CD4-positive, alpha-beta T cell treated with Interferon alpha-2 for 1 hour (primary cell): ENCODE measurements around the gene COL12A1.

Source experiments
- DNase-seq, 2 donors: peaks; one replicate each; pipeline ENCODE4 v3.0.0-alpha.2; 2020 to 2022

The COL12A1 gene

DNA sequence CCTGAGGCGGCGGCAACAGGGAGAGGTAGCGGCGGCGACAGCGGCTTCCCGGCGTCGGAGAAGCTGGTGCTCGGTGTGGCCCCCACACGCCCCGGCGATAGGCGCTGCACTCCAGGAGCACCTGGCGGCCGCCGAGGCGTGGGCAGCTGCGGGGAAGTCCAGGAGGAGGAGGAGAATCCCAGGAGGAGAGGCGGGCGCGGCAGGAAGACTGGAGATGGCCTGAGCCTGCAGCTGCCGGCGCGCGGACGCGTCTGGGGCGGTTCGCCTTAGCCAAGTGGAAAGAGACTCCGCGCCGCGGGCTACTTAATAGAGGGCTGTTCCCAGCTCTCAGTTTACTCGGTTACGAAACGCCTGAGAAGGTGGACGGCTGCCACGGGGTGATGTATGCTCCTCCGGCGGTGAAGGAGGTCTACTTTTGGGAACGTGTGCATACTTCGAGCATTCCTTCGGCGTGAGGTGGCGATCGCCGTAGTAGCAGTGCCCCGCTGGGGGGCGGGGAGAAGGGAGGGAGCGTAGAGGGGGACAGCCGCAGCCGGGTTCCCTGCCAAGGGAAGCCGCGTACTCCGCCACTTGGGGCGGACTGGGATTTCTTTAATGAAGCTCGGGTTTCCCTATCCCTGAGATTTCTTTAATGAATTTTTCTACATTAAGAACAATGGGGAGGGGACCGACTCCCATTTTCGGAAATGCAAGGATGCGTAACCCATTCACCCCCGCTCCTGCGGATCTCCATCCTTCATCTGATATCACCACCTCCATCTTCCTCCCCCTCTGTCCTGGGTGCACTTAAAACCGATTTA lies at the start of gene COL12A1:
Gene COL12A1 (minus strand): TSS at position 278 of the 800 bp plus-strand sequence. CDS start 3,261 bp downstream, outside the sequence.
- no peak for DNase-seq

DNA sequence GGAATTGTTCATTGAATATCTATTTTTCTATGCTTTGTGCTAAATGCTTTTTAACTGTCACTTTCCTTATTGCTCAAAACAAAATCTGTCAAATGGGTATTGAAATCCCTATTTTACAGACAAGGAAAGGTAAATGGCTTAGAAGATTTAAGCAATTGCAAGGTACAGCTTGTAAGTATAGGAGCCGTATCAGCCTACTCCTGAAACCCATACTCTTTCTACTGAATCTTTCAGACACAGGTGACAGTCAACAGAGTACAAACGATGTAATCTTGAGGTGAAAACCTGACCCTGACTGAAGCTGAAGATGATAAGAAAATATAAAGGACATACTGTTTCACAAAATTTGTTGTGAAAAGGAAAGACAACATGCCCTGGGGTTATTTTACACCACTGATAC lies 44.7 kb upstream of the COL12A1 start:
- DNase-seq: no peak

DNA sequence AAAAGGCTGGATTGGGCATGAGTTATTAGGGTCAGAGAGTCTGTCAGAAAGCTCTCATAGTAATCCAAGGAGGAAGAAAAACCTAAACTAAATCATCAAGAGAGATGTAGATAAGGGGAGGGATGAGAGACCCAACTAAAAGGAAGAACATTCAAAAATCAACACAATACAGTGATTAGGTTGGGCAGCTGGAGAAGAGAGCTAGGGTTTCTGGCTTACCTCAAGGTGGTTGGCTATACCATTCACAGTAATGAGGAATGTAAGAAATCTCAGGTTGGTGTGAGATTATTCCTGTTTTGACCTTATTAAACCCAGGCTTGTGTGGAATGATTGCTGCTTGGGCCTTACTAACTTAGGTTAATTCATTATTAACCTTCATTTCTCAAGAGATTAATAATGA lies 44.0 kb upstream of the COL12A1 start:
- no peak for DNase-seq

DNA sequence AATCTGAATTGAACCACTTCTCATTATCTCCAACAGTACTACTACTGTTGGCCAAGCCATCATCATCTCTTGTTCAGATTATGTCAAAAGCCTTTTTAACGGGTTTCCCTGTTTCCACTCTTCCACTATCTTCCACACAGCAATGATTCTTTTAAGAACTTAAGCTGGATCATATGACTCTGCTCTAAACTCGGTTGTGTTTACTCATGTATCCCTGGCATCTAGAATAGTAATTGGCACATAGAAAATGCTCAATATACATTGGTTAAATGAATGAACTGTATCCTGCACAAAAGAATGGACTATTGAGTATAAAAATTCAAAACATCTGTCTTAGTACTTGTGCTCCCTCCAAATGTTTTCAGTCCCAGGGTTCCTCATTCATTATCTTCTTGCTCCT lies 40.5 kb upstream of the COL12A1 start:
- no peak for DNase-seq

DNA sequence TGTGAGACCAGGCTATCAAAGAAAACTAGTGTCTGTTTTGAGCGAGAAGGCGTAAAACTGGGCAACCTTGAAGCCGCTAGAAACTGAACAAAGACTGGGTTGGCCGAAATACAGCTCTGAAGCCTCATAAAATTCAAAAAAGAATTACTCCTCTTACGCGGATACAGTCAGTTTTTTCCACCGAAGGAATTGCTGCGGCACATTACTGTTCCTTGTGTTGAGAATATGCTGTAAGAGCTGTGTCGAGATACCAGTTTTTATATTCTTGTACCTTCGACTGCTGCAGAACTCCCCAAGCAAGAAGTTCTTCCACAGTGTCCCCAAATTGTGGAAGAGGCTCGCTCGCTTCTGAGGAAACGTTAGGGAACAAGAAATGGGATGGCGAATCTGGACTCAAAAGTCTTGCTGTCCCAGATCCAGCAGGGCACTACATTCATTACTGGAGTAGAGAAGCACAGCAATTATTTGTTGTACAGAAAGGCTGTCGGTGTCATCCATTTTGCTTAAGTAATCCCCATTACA lies 38.3 kb upstream of the COL12A1 start:
- no peak for DNase-seq

DNA sequence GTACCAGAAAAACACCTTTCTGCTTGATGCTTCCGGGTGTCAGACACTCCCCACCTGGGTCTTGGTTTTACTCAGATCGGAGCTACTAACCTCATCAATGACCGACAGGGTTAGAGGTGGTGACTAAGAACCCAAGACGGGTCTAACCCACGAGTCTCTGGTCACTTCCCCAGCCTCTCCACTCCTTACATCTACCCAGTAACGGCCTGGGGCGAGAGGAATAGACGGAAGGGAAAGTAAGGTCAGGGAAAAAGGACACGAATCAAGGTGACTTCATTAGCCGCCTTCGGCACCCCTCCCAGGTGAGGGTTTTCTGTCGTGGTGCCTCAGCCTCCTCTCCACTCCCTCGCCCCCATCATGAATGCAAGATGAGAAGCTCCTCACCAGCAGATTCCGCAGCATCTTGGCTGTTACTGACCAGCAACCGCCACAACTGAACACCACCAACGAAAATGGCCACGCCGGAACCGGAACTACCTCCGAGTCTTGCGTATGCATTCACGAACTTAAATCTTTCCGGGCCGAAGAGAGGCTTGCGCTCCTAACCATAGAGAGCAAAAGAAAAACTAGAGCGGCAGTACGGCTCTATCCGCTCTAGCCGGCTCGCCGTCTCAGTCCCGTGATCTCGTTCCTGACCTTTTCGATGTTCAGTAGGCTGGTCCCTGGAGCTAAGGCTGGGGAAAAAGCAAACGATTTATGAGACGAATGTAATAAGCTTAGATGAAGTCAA lies 37.6 kb upstream of the COL12A1 start, which contains the start of gene COX7A2:
Gene COX7A2 (minus strand): TSS at position 469 of the 730 bp plus-strand sequence. CDS start 67 bp downstream, at position 402.
- peak; percentile 91 to 93 for DNase-seq

DNA sequence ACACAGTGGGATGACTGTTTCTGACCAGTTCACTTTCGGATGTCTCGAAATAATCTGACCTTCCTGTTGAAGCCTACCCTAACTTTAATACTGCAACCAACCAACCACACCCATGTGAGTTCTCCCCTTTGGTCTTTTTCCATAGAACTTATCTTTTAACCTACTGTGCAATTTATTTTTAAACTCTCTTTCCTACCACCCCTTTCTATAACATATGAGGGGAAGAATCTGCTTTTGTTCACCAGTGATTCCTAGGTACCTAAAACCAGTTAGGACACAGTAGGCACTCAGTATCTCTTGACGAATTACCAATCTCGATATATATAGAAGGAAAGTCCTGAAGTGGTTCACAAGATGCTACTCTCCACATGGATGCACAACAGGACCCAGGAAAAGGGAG lies 30.8 kb upstream of the COL12A1 start:
- DNase-seq: no peak

DNA sequence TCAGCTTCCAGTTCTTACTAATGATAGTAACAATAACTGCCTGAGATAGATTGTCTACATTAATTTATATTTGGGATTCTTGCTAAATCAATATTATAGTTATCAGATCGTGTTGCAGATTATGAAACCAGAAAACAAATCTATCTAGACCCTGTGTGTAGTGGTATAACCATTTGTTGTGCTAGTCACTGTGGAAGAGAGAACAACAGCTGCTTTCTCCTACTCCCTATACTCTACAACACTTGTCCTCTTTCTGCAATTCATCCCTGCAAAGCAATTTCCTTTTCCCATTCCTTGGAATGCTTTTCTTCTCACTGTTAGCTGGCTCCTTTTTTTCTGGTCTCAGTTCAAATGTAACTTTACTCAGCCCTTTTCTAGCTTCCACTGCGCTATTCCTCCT lies 29.4 kb upstream of the COL12A1 start:
- DNase-seq: no peak

DNA sequence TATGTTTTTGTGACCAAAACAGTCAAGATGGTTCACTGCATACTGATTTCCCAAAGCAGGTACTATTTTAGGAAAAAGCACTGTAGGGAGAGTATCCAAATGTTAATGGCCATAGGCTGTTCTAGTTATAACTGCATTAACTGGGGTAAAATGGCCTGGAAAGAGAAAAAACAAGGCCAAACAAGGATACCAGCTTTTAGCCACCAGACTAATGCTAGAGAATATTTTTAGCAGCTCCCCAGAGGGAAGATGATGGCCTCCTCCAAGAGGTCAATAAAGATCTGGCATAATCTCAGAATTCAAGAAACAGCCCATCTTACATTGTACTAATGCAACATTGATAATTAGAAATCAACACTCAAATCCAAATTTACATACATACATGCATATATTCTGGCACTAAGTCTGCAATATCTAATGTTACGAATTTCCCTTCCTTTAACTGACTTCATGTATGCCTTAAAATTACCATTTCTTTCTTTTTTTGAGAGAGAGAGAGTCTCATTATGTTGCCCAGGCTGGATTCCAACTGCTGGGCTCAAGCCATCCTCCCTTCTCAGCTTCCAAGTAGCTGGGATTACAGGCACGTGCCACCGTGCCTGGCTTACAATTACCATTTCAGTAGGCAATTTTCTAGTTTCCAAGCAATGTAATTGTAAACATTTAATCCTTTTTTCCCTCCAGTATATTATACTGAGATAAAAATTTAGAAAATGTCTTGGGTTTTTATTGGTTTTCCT lies 28.4 kb upstream of the COL12A1 start:
- no peak for DNase-seq

DNA sequence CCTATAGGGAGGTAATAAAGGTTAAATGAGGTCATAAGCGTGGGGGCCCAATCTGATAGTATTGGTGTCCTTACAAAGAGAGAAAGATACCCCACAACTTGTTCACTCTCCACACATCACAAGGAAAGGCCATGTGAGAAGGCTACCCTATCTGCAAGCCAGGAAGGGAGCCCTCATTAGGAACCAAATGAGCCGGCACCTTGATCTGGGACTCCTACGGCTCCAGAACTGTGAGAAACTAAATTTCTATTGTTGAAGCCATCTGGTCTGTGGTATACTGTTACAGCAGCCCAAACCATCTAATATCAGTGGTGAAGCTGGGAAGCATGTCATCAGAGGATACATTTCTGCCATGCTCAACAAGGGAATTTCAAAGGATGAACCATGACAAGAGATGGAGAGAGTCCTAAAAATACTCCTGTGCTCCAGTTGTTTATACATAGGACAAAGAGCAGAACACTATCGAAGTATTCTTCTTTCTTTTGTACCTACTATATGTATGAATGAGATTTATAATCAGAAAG lies 27.3 kb upstream of the COL12A1 start:
- DNase-seq: no peak

DNA sequence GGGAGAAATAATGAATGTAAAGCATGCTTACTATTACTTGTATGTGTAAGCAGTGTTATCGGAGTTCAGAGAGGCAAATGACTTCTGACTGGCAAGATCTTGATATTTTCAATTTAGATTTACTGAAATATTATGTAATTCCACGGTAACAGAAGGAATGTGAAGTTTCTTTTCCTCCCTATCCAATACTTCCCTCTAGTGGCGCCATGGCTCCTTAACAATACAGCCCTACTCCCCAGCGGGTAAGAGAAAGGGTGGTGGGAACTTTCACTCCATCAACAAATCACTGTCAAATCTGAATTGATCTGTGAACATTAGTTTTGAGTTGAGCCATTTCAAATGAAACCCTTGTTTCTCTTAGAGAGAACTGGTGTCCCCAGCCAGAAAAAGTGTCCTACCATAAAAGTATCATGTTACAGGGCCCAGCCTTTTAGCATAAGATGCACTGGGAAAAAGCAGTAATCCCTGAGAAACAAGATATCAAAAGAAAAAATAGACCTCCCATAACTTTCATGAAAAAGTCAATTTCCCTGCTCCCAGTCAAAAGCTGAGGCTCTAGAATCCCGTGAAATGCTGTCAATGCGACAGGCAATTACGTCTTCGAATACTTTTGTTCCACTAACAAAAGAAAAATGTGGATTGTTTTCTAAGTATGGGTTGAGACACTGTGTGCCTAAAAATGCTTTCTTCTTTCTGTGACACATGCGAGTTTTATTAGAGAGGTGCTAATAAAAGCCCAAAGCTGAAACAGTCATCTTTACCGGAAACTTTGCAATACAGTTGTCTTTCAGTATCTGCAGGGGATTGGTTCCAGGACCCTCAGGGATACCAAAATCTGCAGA lies 24.9 kb upstream of the COL12A1 start:
- no peak for DNase-seq

DNA sequence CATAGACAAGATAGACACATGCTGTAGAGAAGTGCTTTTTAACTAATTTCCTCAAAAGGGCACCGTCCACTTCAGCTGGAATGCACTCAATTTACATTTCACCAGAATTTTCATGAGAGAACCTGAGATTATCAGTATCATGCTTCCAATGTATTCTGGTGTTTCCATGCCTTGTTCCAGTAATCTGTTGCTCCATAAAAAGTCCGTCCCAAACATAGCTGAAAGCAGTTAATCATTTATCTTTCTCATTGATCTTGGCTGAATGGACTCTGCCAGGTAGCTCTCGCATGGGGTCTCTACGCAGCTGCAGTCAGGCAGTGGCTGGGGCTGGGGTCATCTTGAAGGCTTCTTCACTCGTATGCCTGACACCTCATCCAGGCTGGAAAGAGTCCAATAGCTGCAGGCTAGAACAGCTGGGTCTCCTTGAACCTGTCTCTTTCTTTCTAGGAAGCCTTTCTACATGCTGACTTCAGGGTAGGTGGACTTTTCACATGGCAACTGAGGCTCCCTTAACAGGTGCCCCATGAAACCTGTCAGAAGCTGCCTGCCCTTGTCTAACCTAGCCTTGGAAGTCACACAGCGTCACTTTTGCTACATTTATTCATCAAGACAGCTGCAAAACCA lies 18.6 kb upstream of the COL12A1 start:
- DNase-seq: no peak

DNA sequence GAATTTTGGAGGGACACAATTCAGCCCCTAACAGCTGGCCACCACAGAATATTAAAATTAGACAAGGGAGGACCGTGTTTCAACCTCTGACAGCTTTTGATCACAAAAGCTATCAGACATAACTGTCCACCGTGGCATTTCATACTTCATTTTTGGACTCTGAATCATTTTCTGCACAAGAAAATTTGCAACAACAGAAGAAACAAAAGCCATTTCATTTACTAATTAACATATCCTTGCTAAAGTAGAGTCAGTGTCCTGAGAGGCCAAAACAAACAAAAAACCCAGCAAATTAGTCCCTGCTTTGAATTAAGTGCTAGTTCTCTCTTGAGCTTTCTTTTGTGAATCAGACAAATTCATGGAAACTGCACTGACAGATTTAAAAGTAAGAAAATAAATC lies 17.6 kb upstream of the COL12A1 start:
- DNase-seq: no peak

DNA sequence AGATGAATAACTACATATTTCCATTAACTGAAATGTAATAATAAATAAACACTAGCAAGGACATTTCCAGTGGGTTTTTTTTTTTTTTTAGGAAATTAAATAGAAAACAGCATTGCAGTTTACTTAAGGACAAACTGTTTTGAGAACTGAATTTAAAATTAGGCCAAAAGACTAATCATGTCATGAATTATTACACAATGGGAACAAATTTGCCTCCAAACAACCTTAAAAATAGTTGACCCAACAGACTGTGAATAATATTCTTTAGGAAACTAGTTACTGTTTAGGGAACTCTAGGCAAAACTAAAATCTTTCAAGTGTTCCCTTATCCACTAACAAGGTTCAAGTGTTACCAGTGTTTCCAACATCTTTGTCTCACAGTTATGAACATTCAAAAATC lies 16.4 kb upstream of the COL12A1 start:
- no peak for DNase-seq

DNA sequence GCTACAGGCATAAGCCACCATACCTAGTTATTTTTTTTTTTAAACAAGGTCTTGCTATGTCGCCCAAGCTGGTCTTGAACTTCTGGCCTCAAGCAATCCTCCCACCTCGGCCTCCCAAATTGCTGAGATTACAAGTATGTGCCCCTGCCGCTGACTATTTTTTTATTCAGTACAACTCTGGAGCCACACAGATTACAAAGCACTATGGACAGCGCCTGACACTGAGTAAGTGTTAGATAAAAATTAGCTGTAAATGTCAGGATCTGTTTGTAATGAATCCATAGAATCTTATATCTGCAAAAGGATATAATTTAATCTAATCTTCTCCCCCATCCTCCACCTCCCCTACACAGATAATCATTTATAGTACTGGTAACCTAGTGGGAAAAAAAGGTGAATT lies 15.3 kb upstream of the COL12A1 start:
- no peak for DNase-seq

DNA sequence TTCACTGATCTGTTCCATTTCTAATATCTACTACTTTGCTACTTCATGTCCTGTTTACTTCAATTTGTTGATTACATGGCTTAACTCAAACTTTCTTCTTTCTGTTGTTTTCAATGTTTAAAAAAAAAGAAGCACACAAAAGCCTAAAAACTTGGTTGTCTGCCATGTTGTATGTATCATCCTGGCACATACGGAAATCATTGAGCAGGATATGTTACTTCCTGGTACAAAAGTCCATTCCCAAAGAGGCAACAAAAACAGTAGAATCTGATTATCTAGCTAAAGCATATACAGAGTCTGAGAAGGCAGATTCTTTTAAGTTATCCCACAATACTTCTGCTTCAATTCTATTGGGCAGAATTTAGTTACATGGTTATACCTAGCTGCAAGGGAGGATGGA lies 14.5 kb upstream of the COL12A1 start:
- DNase-seq: no peak

DNA sequence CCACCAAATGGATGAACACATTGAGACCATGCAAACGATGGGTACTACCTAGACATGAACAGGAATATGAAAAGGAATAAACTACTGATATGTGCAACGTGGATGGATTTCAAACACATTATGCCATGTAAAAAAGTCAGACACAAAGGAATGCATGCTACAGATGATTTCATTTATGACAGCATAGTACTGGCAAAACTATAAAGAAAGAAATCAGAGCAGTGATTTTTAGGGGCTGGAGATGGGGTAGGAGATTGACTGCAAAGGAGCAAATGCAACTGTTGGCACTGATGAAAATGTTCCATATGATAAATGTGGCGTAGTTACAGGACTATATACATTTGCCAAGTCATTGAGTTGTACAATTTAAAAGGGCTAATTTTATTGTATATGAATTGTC lies 13.4 kb upstream of the COL12A1 start:
- DNase-seq: no peak

DNA sequence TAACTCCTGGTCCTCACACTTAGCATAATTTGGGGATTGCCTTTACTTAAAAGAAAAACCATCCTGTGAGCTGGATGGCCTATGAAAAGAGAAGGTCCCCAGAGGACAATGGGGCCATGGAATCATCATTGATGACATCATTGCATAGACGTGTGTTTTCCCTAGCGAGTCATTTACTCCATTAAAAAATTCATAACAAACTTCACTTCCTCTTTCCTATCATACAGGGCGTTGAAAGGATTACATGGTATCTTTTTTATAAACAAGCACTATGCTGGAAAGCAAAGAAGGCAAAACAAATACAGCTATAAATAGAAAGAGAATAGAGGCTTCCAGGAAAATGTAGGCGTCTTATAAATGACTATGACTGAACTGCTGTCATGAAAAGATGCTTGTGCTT lies 11.3 kb upstream of the COL12A1 start:
- DNase-seq: no peak

DNA sequence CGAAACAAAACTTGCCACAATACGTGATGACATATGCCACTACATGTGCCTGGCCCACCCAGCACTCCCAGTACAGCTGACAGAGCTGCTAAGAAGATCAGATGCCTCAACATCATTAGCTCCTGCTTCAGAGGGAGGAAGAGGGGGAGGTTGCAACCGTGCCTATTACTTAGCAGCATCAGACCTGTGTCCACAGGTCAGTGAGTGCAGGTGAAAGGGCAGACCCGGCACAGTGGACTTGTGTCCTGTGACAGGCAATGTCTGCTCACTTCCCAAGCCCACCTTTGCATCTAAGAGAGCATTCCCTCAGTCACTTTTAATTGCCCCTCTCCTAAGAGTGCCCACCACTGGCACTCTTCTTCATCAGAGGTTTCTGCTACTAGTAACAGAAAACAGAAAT lies 9.4 kb upstream of the COL12A1 start:
- no peak for DNase-seq

DNA sequence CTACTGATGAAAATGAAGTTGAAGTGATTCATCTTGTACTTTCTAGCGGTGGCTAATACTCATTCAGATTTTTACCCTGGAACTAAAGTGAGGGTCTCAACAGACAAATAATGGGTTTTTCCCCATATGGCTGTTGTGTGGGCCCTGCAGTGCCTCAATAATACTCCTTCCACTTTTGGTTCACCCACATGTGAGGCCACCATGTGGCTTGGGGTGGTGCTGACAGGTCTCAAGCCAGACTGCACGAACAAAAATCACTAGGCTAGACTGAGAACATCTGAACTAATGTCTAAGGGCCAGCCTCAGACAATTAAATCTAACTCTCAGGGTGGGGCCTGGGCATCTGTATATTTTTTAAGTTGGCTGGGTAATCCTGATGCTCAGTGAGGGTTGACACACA lies 7.9 kb upstream of the COL12A1 start:
- DNase-seq: no peak

DNA sequence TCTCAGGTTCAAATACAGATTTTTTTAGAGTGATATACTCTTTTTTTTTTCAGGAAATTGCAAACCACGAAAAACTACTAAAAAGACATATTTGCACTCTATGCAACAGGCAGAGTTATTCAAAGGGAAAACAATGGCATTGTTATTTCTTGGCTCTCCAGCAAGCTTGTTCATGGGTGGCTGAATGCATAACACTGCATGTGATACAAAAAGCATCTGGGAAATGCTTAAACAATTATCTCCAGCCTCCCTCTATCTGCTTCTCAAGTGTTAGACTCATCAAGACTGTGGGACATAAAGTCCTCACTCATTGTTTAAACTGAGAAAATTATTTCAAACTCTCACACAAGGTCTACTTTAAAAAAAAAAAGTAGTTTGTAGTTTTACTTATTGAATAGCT lies 7.3 kb upstream of the COL12A1 start:
- no peak for DNase-seq
